WTC11 (cell line): ENCODE data around the gene GZF1.

Experiments
- SP1 ChIP-seq: sonication (generic); formaldehyde crosslinking; conservative IDR thresholded peaks from 2 replicates; pipeline ENCODE4 v1.8.1; 2022; ENCODE audit warnings: missing genetic modification reagents
- TEAD4 ChIP-seq: sonication (generic); formaldehyde crosslinking; IDR thresholded peaks from 2 replicates; pipeline ENCODE4 v1.8.0; 2022; ENCODE audit warnings: mild to moderate bottlenecking, missing genetic modification reagents
- TF ChIP-seq, protein P1 (sequence below): fragments of 200-600 bp; IDR thresholded peaks from 2 replicates; pipeline ENCODE4 v1.8.0; 2022; ENCODE audit warnings: antibody characterized with exemption

DNA sequence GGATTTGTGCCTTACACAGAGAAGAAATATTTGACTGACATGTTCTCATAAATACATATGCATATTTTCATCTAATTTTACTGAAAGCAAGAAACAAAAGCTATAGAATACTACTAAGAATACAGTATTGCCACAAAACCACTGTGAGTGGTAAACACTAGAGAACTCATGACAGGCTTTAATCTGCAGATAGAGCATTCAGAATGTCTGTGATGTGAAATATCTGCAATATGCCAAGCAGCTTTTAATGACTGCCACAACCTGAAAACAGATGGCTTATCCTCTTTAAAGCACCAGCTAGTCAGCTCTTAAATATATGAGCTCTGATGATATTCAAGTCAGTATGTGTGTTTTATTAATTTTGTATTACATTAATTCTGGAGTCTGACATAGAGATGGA lies 55.9 kb downstream of the GZF1 start:
- TF ChIP-seq, protein P1, sequence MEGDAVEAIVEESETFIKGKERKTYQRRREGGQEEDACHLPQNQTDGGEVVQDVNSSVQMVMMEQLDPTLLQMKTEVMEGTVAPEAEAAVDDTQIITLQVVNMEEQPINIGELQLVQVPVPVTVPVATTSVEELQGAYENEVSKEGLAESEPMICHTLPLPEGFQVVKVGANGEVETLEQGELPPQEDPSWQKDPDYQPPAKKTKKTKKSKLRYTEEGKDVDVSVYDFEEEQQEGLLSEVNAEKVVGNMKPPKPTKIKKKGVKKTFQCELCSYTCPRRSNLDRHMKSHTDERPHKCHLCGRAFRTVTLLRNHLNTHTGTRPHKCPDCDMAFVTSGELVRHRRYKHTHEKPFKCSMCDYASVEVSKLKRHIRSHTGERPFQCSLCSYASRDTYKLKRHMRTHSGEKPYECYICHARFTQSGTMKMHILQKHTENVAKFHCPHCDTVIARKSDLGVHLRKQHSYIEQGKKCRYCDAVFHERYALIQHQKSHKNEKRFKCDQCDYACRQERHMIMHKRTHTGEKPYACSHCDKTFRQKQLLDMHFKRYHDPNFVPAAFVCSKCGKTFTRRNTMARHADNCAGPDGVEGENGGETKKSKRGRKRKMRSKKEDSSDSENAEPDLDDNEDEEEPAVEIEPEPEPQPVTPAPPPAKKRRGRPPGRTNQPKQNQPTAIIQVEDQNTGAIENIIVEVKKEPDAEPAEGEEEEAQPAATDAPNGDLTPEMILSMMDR = no peak
- no peak for TF ChIP-seq SP1 (CRISPR knock-in tag)
- no peak for TF ChIP-seq TEAD4 (CRISPR knock-in tag)
